DND-41 (cell line): ENCODE measurements around the gene EPHA3.

Source experiments
- CTCF ChIP-seq: IDR thresholded peaks from 2 replicates; pipeline ENCODE4 v1.5.1; 2012; ENCODE audit warnings: borderline replicate concordance, low read length, moderate library complexity, mild to moderate bottlenecking; ENCODE audit not compliant: poor library complexity, severe bottlenecking; ENCODE audit errors: extremely low read depth
- EZH2 ChIP-seq: IDR thresholded peaks from 3 replicates; pipeline ENCODE4 v1.6.1; 2012; ENCODE audit warnings: borderline replicate concordance, low read depth, mild to moderate bottlenecking, moderate library complexity, low read length, inconsistent platforms; ENCODE audit not compliant: severe bottlenecking

- no peak for TF ChIP-seq CTCF
- no peak for TF ChIP-seq EZH2
Observed at GRCh38 chr3:89245612-89246011, 138.2 kb downstream of the EPHA3 start.
